H1 (cell line): ENCODE measurements around the gene KLK12. TPM values are rescaled to one million over a fixed set of nuclear protein-coding genes. Genes with fewer than 3 reads are reported as not detected.

ENCODE experiments used
- CTCF ChIA-PET: fragments of 300-600 bp; sonication (Branson Sonifier 250); formaldehyde crosslinking; loops from one replicate; lab custom pipeline; 2021; ENCODE audit not compliant: partially characterized antibody; lab: Charles Lee
- POLR2A ChIA-PET: fragments of 300-600 bp; sonication (Branson Sonifier 250); formaldehyde crosslinking; loops from one replicate; lab custom pipeline; 2021; ENCODE audit warnings: inconsistent platforms; ENCODE audit not compliant: partially characterized antibody; lab: Charles Lee
- DNase-seq, 2 experiments: peaks; one replicate each; pipeline versions ENCODE4 v3.0.0 to v3.0.0-alpha.2; 2010 to 2022; ENCODE audit warnings: low spot score in 2 of 2, low read depth in 1 of 2, mixed read lengths in 1 of 2
- FAIRE-seq: peaks from 2 replicates; lab custom pipeline; 2011; peaks lifted over from hg19 to GRCh38; lab: Jason Lieb, UNC
- H2AFZ ChIP-seq: 2 replicates; pipeline ENCODE4 v1.8.1; 2012; ENCODE audit warnings: low read length, inconsistent platforms
- H2AK5ac ChIP-seq: 2 replicates; pipeline ENCODE4 v1.6.1; 2013; ENCODE audit warnings: low read depth, low read length
- H2BK120ac ChIP-seq: replicated peaks from 2 replicates; pipeline ENCODE3; 2013; ENCODE audit warnings: low read depth, low read length, inconsistent platforms
- H2BK12ac ChIP-seq: 2 replicates; pipeline ENCODE4 v1.6.1; 2013; ENCODE audit warnings: low read depth, low read length
- H2BK15ac ChIP-seq: 2 replicates; pipeline ENCODE4 v1.6.1; 2013; ENCODE audit warnings: low read length
- H2BK20ac ChIP-seq: 2 replicates; pipeline ENCODE4 v1.6.1; 2013; ENCODE audit warnings: low read length
- H2BK5ac ChIP-seq: 2 replicates; pipeline ENCODE4 v1.6.1; 2013; ENCODE audit warnings: low read depth, low read length
- H3K14ac ChIP-seq: 2 replicates; pipeline ENCODE4 v1.6.1; 2013; ENCODE audit warnings: inconsistent platforms; ENCODE audit not compliant: insufficient read length
- H3K18ac ChIP-seq: 2 replicates; pipeline ENCODE4 v1.6.1; 2013; ENCODE audit warnings: low read length; ENCODE audit errors: extremely low read depth
- H3K23ac ChIP-seq: 2 replicates; pipeline ENCODE4 v1.6.1; 2013; ENCODE audit warnings: inconsistent platforms; ENCODE audit not compliant: insufficient read length
- H3K23me2 ChIP-seq: 2 replicates; pipeline ENCODE4 v1.6.1; 2013; ENCODE audit warnings: low read depth, low read length
- H3K27ac ChIP-seq: 2 replicates; pipeline ENCODE4 v1.6.1; 2011; ENCODE audit warnings: low read depth, low read length, inconsistent platforms
- H3K27me3 ChIP-seq, 4 experiments: replicated peaks in 1 of 4; 1 replicate in 1 of 4; 2 replicates in 3 of 4; pipeline versions ENCODE4 v1.6.1 to v1.8.1; 2011 to 2013; ENCODE audit warnings: low read length in 3 of 4, mild to moderate bottlenecking in 3 of 4, inconsistent platforms in 2 of 4, mixed read lengths in 2 of 4, moderate library complexity in 1 of 4; ENCODE audit not compliant: control insufficient read depth in 3 of 4, insufficient read depth in 3 of 4; ENCODE audit errors: extremely low read depth in 1 of 4
- H3K36me3 ChIP-seq, 4 experiments: 2 replicates each; pipeline versions ENCODE4 v1.6.1 to v1.8.1; 2011 to 2013; ENCODE audit warnings: mild to moderate bottlenecking in 4 of 4, low read length in 3 of 4, moderate library complexity in 2 of 4, control low read depth in 1 of 4, inconsistent platforms in 1 of 4; ENCODE audit not compliant: insufficient read depth in 4 of 4, control insufficient read depth in 2 of 4
- H3K4ac ChIP-seq: replicated peaks from 2 replicates; pipeline ENCODE3; 2013; ENCODE audit warnings: low read length, low read depth, mixed read lengths, inconsistent platforms; ENCODE audit not compliant: insufficient read length
- H3K4me1 ChIP-seq, 4 experiments: replicated peaks in 1 of 4; 1 replicate in 1 of 4; 2 replicates in 3 of 4; pipeline versions ENCODE4 v1.6.1 to v1.8.1; 2011 to 2013; ENCODE audit warnings: low read length in 3 of 4, inconsistent platforms in 2 of 4, mixed read lengths in 1 of 4; ENCODE audit not compliant: insufficient read depth in 4 of 4, control insufficient read depth in 3 of 4
- H3K4me2 ChIP-seq, 2 experiments: 2 replicates each; pipeline versions ENCODE4 v1.6.1 to v1.8.1; 2011 to 2013; ENCODE audit warnings: low read depth in 2 of 2, low read length in 2 of 2, control low read depth in 1 of 2, inconsistent platforms in 1 of 2, mild to moderate bottlenecking in 1 of 2; ENCODE audit not compliant: insufficient read depth in 1 of 2
- H3K4me3 ChIP-seq, 4 experiments: fragments of 200-600, 300-600 bp in 1 of 4; sonication (generic), shearing (Covaris generic), sonication (Bioruptor Twin) in 1 of 4; 2 replicates each; pipeline versions ENCODE4 v1.5.1 to v1.8.1; 2011 to 2016; ENCODE audit warnings: low read length in 4 of 4, low read depth in 3 of 4, control low read depth in 2 of 4, inconsistent platforms in 2 of 4, mild to moderate bottlenecking in 2 of 4, mixed read lengths in 1 of 4, moderate library complexity in 1 of 4; ENCODE audit not compliant: insufficient read depth in 2 of 4; ENCODE audit errors: extremely low read depth in 1 of 4
- H3K56ac ChIP-seq: replicated peaks from 2 replicates; pipeline ENCODE3; 2013; ENCODE audit warnings: low read depth, mild to moderate bottlenecking, mixed read lengths, low read length, inconsistent platforms; ENCODE audit not compliant: insufficient read length
- H3K79me1 ChIP-seq: 2 replicates; pipeline ENCODE4 v1.6.1; 2013; ENCODE audit warnings: low read depth, low read length, control low read depth
- H3K79me2 ChIP-seq, 2 experiments: 2 replicates each; pipeline versions ENCODE4 v1.6.1 to v1.8.1; 2012 to 2013; ENCODE audit warnings: low read length in 2 of 2, mild to moderate bottlenecking in 2 of 2, inconsistent platforms in 1 of 2; ENCODE audit not compliant: insufficient read depth in 2 of 2, control insufficient read depth in 1 of 2
- H3K9ac ChIP-seq, 4 experiments: replicated peaks in 1 of 4; 1 replicate in 1 of 4; 2 replicates in 3 of 4; pipeline versions ENCODE4 v1.6.1 to v1.8.1; 2011 to 2013; ENCODE audit warnings: low read depth in 3 of 4, low read length in 3 of 4, control low read depth in 2 of 4, mild to moderate bottlenecking in 2 of 4, moderate library complexity in 2 of 4, inconsistent platforms in 1 of 4; ENCODE audit errors: extremely low read depth in 1 of 4
- H3K9me3 ChIP-seq, 2 experiments: 2 replicates each; pipeline versions ENCODE4 v1.6.1 to v1.8.1; 2012 to 2013; ENCODE audit warnings: mild to moderate bottlenecking in 2 of 2, moderate library complexity in 2 of 2, control low read depth in 1 of 2, inconsistent platforms in 1 of 2, low read depth in 1 of 2, low read length in 1 of 2, mixed read lengths in 1 of 2; ENCODE audit not compliant: insufficient read depth in 2 of 2
- H4K20me1 ChIP-seq, 2 experiments: replicated peaks in 1 of 2; 2 replicates each; pipeline versions ENCODE3 to v1.8.1; 2011 to 2013; ENCODE audit warnings: inconsistent platforms in 2 of 2, low read length in 2 of 2, mild to moderate bottlenecking in 1 of 2; ENCODE audit not compliant: insufficient read depth in 2 of 2, control insufficient read depth in 1 of 2
- H4K5ac ChIP-seq: 2 replicates; pipeline ENCODE4 v1.6.1; 2013; ENCODE audit warnings: low read length, low read depth, mixed read lengths, inconsistent platforms; ENCODE audit not compliant: insufficient read length
- H4K8ac ChIP-seq: 2 replicates; pipeline ENCODE4 v1.8.0; 2013; ENCODE audit warnings: mild to moderate bottlenecking, moderate library complexity, low read length, inconsistent platforms; ENCODE audit not compliant: insufficient read depth; ENCODE audit errors: extremely low read depth
- H4K91ac ChIP-seq: replicated peaks from 2 replicates; pipeline ENCODE3; 2013; ENCODE audit warnings: low read length, mixed read lengths, inconsistent platforms; ENCODE audit not compliant: insufficient read length
- BCL11A ChIP-seq, 2 experiments: IDR thresholded peaks; one replicate each; pipeline ENCODE4 v1.6.1; 2011; ENCODE audit warnings: low read depth in 2 of 2, low read length in 2 of 2, mild to moderate bottlenecking in 2 of 2
- BRCA1 ChIP-seq: IDR thresholded peaks from 2 replicates; pipeline ENCODE4 v1.6.1; 2012; ENCODE audit warnings: low read depth, low read length, improper control_type of control experiment
- CHD2 ChIP-seq: IDR thresholded peaks from 2 replicates; pipeline ENCODE4 v1.6.1; 2012; ENCODE audit warnings: low read length, improper control_type of control experiment
- HDAC2 ChIP-seq, 2 experiments: fragments of 300-600 bp in 1 of 2; sonication (generic) in 1 of 2; IDR thresholded peaks; 2 replicates each; pipeline ENCODE4 v1.6.1; 2011 to 2012; ENCODE audit warnings: low read depth in 2 of 2, low read length in 2 of 2, mild to moderate bottlenecking in 2 of 2, moderate library complexity in 2 of 2, borderline replicate concordance in 1 of 2, inconsistent platforms in 1 of 2
- POU5F1 ChIP-seq: IDR thresholded peaks from 2 replicates; pipeline ENCODE4 v1.6.1; 2011; ENCODE audit warnings: low read depth, mild to moderate bottlenecking, low read length, moderate library complexity
- SIRT6 ChIP-seq: IDR thresholded peaks from one replicate; pipeline ENCODE4 v1.7.1; 2012; ENCODE audit warnings: low read length, inconsistent platforms
- SP2 ChIP-seq: IDR thresholded peaks from 2 replicates; pipeline ENCODE4 v1.6.1; 2012; ENCODE audit warnings: mild to moderate bottlenecking, low read length, inconsistent platforms
- SRF ChIP-seq: IDR thresholded peaks from 2 replicates; pipeline ENCODE4 v1.6.1; 2011; ENCODE audit warnings: mild to moderate bottlenecking, low read depth, low read length, moderate library complexity
- TEAD4 ChIP-seq: IDR thresholded peaks from 2 replicates; pipeline ENCODE4 v1.6.1; 2012; ENCODE audit warnings: low read depth, low read length, inconsistent platforms, mixed read lengths
- WGBS, 2 experiments: shearing (Covaris generic) in 1 of 2; methylation state at CpG; one replicate each; pipeline versions ENCODE4 v1.1.6 to v1.1.7; 2013 to 2015; ENCODE audit warnings: low lambda C conversion rate in 2 of 2, mixed read lengths in 2 of 2, inconsistent platforms in 1 of 2, low coverage in 1 of 2, missing lambda C conversion rate in 1 of 2; ENCODE audit not compliant: insufficient replicate concordance in 2 of 2, insufficient coverage in 1 of 2, insufficient read length in 1 of 2; ENCODE audit errors: extremely low coverage in 1 of 2, missing lambda C conversion rate in 1 of 2; 5-methylcytosine and 5-hydroxymethylcytosine counted together
- polyA plus RNA-seq, 7 experiments: library from polyadenylated mRNA; depleted of rRNA in 3 of 7; stranded (reverse) in 5 of 7; unstranded in 2 of 7; fragments of >200 nt in 5 of 7; fragments of 200-250 nt in 2 of 7; gene quantifications; 1 replicate in 5 of 7; 2 replicates in 1 of 7; 4 replicates in 1 of 7; pipeline versions ENCODE4 v1.2.1 to v1.2.3, GENCODE V29; 2011 to 2013; ENCODE audit warnings: missing spikeins in 2 of 7, mixed read lengths in 2 of 7
- total RNA-seq: library from RNA; stranded (reverse); fragmentation: NEBNext Ultra II Directional; extraction: Animal tissue kit (Norgen Biotek cat#: 25700); gene quantifications from 2 replicates; pipeline ENCODE4 v1.2.1, GENCODE V29; 2021

The KLK12 gene
- total and polyA plus RNA-seq, 2 of the 8 experiments (the other 6 are each of a cell fraction or from before 2014, with no cell fraction given) = 0.24 TPM; not detected in 1

GRCh38 chr19:51027126-51027806, 7.5 kb downstream of the KLK12 start:
- H3K9ac ChIP-seq = no peak overlapping the region; a peak in 3 of 7 replicates

More at GRCh38 chr19:51027126-51027806, 7.5 kb downstream of the KLK12 start:
- no peaks in the 10 kb centered on the region; the same call in 1 of the 2 replicates for H3K23me2 ChIP-seq
- no peaks in the 10 kb centered on the region for H4K20me1 ChIP-seq
- no peak overlapping the region; the same call in 1 of the 2 replicates for H3K18ac ChIP-seq
- H2BK120ac ChIP-seq = no peak overlapping the region
- WGBS, 2 experiments = 83% methylated on average over 10 of the region's 14 CpGs; no CpG with 5 or more reads in 1 of the 2 experiments
- no peak overlapping the region for H3K27ac ChIP-seq
- no peak overlapping the region for H3K14ac ChIP-seq
- H3K4ac ChIP-seq = no peak overlapping the region
- FAIRE-seq (no peak), DNase-seq (no peak)
- peak overlapping the region; percentile 39; the same call in 1 of the 2 replicates for H2BK12ac ChIP-seq
- no peak overlapping the region for H3K4me3 ChIP-seq
- no peak overlapping the region for H3K23ac ChIP-seq
- H2AFZ ChIP-seq = no peak overlapping the region
- peak overlapping the region; percentile 12 for H4K5ac ChIP-seq
- H3K27me3 ChIP-seq = no peaks in the 10 kb centered on the region; a peak in 1 of 7 replicates
- no peak overlapping the region for H3K56ac ChIP-seq
- no peak overlapping the region for H2AK5ac ChIP-seq
- ChIA-PET CTCF (interaction anchor here (0.8 to 15.0 kb wide), 8 partner anchors 8 to 66 kb away, joined by 3 to 269 read pairs (median 4); no protein-coding TSS in a partner anchor), POLR2A (interaction anchor here (1.0 to 1.6 kb wide), 5 partner anchors 10 to 233 kb away, joined by 3 to 6 read pairs (median 3); partner anchors contain the start of gene KLK13)
- no peak overlapping the region for H3K4me2 ChIP-seq
- H3K79me2 ChIP-seq = no peaks in the 10 kb centered on the region
- H4K91ac ChIP-seq = peak overlapping the region; percentile 51
- no peak overlapping the region; the same call in 1 of the 2 replicates for H4K8ac ChIP-seq
- no peaks in the 10 kb centered on the region for H3K36me3 ChIP-seq
- TF ChIP-seq CHD2 (no peak), TEAD4 (no peak), SIRT6 (no peak), POU5F1 (no peak), BCL11A (IDR thresholded peaks at IDR 0.05; ENCODE audit: low read depth in 2 of 2, low read length in 2 of 2) (no peak), BRCA1 (no peak), SP2 (no peak), SRF (no peak), HDAC2 (IDR thresholded peaks at IDR 0.05; ENCODE audit: borderline replicate concordance in 1 of 2, low read depth in 2 of 2, low read length in 2 of 2) (no peak)
- TF ChIP-seq, all 59 proteins: peak for 0
- H3K79me1 ChIP-seq = no peaks in the 10 kb centered on the region
- H2BK20ac ChIP-seq = no peak overlapping the region
- H2BK15ac ChIP-seq = peak overlapping the region; percentile 81; the same call in 1 of the 2 replicates
- peaks cover 3 to 25% (median 17%) of the 10 kb centered on the region in 4 experiments for H3K4me1 ChIP-seq
- no peaks in the 10 kb centered on the region for H3K9me3 ChIP-seq
- 0 out of 2 replicates have a peak overlapping the region, but pooled peaks have one; percentile 35 for H2BK5ac ChIP-seq
